Measurements from ENCODE around the gene SPTY2D1.
"Not testable (repeated sequence)": the region's sequence is repeated elsewhere in the genome, so short reads cannot be mapped to it uniquely, and the experiment has no call there.

The SPTY2D1 gene
- total RNA-seq = 77.9 to 98.4 reads per million in 2 experiments

GRCh38 chr11:18634140-18635032 lies at the start of gene SPTY2D1:
SPTY2D1 (minus strand) TSS chr11:18634342; CDS start chr11:18634257, 85 bp downstream.
- DNase-seq (ENCODE audit: low read depth) = peak; percentile 97

- DNase-seq (ENCODE audit: low read depth) = no peak
Observed at GRCh38 chr11:18682466-18682865, 48.3 kb upstream of the SPTY2D1 start.

GRCh38 chr11:18681949-18682348 lies 47.8 kb upstream of the SPTY2D1 start:
- not testable (repeated sequence) for DNase-seq (ENCODE audit: low read depth)

GRCh38 chr11:18677560-18677959 lies 43.4 kb upstream of the SPTY2D1 start:
- DNase-seq (ENCODE audit: low read depth) = no peak

- no peak for DNase-seq (ENCODE audit: low read depth)
Observed at GRCh38 chr11:18676803-18677202, 42.7 kb upstream of the SPTY2D1 start.

- peak; percentile 51 for DNase-seq (ENCODE audit: low read depth)
Observed at GRCh38 chr11:18672209-18672608, 38.1 kb upstream of the SPTY2D1 start.

- DNase-seq (ENCODE audit: low read depth) = no peak
Observed at GRCh38 chr11:18671246-18671645, 37.1 kb upstream of the SPTY2D1 start.

- no peak for DNase-seq (ENCODE audit: low read depth)
Observed at GRCh38 chr11:18669711-18670110, 35.6 kb upstream of the SPTY2D1 start.

- no peak for DNase-seq (ENCODE audit: low read depth)
Observed at GRCh38 chr11:18669219-18669596, 35.1 kb upstream of the SPTY2D1 start.

- no peak for DNase-seq (ENCODE audit: low read depth)
Observed at GRCh38 chr11:18668131-18668530, 34.0 kb upstream of the SPTY2D1 start.

- DNase-seq (ENCODE audit: low read depth) = not testable (repeated sequence)
Observed at GRCh38 chr11:18665353-18665872, 31.3 kb upstream of the SPTY2D1 start.

- no peak for DNase-seq (ENCODE audit: low read depth)
Observed at GRCh38 chr11:18657673-18658072, 23.5 kb upstream of the SPTY2D1 start.

- peak; percentile 9 for DNase-seq (ENCODE audit: low read depth)
Observed at GRCh38 chr11:18650859-18651557, 16.9 kb upstream of the SPTY2D1 start.

- no peak for DNase-seq (ENCODE audit: low read depth)
Observed at GRCh38 chr11:18650353-18650752, 16.2 kb upstream of the SPTY2D1 start.

GRCh38 chr11:18643034-18643433 lies 8.9 kb upstream of the SPTY2D1 start:
- not testable (repeated sequence) for DNase-seq (ENCODE audit: low read depth)

GRCh38 chr11:18641677-18642076 lies 7.5 kb upstream of the SPTY2D1 start:
- no peak for DNase-seq (ENCODE audit: low read depth)

GRCh38 chr11:18633256-18634139 lies 644 bp downstream of the SPTY2D1 start:
- DNase-seq (ENCODE audit: low read depth) = no peak

GRCh38 chr11:18632841-18633240 lies 1.3 kb downstream of the SPTY2D1 start:
- no peak for DNase-seq (ENCODE audit: low read depth)

GRCh38 chr11:18624161-18624560 lies 10.0 kb downstream of the SPTY2D1 start:
- no peak for DNase-seq (ENCODE audit: low read depth)

- DNase-seq (ENCODE audit: low read depth) = no peak
Observed at GRCh38 chr11:18623707-18624106, 10.4 kb downstream of the SPTY2D1 start.

GRCh38 chr11:18618342-18619025 lies 15.7 kb downstream of the SPTY2D1 start:
- no peak for DNase-seq (ENCODE audit: low read depth)

Data from T follicular helper cell (primary cell).